Measurements from ENCODE around the gene NAP1L4.
"Not testable (repeated sequence)": the region's sequence is repeated elsewhere in the genome, so short reads cannot be mapped to it uniquely, and the experiment has no call there.

Gene NAP1L4

DNA sequence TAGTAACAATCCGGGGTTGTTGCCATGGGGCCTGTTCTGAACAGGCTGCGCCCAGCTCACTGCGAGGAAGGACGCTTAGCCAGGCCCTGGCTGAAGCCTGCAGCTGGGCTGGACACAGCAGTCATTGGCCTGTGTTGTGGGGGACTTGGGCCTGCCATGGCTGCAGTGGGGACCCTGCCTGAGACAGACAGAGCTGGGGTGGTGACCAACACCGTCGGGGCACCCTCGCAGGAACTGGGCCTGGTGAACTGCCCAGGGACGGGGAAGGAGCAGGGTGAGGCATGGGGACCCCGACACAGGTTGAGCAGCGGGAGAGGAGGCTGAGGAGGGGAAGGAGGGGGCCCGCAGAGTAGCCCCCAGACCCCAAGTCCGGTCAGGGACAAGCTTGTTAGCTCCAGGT is 71.8 kb downstream of the NAP1L4 start:
- no peak for DNase-seq

DNA sequence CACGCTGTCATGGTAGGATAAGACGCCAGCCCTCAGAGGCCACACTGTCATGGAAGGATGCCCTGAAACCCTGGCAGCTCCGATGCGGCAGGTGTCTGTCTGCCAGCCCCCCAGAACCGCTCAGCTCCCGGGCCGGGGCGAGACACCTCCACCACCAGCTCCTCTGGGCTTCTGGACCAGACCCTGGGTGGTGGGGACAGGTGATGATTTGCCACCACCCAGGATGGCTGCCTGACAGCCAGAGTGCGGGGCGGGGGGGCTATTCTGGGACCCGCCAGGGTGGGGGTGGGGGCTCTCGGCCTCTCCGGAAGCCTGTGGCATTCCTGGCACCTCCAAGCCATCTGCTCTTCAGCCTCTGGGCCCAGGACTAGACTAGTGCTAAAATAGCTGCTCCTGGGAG is 72.3 kb downstream of the NAP1L4 start:
- no peak for DNase-seq

DNA sequence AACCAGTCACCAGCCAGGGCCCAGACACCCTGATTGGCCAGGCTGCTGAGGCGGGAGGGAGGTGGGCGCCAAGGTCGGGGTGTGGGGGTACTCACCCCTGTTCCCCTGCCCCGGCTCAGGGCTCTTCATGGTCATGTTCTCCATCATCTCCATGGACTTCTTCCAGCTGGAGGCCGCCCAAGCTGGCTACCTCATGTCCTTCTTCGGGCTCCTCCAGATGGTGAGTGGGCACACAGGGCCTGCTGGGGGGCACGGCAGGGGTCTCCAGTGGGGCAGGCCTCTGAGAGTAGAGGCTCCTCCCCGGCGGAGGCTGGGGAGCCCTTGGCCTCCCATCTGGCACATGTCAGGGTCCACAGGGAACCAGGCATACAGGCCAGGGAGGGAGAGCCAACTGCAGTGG is 72.9 kb downstream of the NAP1L4 start:
- no peak for DNase-seq

DNA sequence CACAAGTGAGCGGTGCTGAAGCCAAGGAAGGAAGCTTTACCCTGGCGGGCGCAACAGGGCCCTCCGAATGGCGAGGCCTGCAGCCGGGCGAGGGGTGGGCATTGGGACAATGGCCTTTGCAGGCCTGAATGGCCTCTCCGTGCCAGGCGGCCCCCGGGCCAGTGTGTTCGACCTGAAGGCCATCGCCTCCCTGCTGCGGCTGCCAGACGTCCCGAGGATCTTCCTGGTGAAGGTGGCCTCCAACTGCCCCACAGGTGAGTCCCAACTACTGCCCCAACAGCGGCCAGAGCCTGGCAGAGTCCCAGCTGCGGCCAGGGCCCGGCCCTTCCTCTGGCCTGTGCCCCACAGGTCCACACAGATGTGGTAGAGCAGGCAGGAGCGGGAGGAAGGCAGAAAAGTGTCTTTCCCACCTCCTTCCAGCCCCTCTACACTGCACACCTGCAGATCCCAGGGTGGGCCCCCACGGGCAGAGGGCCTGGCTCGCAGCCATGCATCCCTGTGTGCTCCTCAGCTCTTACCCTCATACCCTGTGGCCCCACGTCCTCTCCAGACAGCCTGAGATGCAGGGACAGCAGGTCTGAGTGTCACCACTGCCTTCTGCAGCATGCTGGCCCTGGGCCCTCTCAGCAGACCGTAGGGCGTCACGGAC is 74.2 kb downstream of the NAP1L4 start:
- no peak for DNase-seq

DNA sequence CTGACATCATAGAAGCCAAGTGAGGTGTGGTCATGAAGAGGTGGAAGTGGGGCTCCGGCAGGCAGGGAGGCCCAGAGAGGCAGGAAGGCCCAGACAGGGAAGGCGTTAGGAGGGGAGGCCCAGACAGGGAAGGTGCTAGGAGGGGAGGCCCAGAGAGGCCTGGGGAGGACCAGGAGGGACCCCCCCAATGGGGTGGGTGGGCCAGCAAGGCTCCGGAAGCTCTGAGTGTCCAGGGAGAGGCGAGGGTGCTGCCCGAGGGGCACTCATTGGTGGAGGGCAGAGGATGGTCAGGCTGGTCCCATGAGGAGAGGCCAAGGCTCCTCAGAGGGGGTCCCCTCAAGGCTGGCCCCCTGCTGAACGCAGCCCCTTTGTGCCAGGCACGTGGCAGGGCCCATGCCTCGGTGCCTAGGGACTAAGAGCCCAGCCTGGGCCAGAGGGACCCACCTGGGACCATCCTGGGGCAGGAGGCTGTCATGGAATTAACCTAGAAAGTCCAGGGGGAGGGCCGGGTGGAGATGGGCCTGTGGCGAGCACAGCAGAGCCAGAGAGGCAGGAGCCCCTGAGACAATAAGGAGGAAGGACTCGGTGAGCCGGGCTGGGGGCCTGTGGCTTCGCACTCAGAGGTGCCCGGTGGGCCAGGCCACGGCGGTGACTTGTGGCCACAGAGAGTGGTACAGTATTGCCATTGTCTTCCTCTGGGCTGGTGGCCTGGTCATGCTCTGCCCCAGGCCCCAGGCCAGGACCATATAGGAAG is 75.1 kb downstream of the NAP1L4 start:
- DNase-seq: no peak

DNA sequence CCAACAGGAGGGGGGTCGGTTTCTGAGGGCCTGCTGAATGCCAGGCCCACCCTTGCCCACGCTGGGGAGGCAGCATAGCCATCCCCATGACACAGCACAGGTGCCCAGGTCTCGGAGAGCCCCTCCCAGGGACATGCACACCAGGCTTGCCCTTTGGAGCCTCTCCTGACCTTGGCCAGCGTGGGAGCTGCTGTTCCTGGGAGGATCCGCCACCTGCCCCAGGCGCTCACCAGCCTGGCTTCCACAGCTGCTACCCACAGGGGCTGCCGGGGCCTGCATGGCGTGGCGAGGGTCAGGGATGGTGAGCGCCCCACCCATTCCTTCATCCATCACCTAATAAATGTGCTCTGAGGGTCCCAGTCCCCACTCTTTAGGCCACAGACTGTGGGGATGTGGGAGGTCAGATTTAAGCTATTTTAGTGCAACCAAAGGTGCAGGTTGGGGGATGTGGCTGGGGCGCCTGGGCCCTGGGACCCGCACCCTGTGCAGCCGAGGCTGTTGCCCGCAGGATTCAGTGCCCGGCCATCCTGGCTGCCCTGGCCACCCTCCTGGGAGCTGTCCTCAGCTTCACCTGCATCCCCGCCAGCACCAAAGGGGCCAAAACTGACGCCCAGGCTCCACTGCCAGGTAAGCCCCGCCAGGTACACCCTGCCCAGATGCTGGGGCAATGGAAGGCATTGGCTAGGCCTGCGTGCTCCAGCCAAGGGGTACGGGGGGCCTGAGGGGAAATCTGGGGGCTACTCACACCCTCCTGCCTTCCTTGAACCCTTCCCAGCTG is 75.8 kb downstream of the NAP1L4 start:
- no peak for DNase-seq

DNA sequence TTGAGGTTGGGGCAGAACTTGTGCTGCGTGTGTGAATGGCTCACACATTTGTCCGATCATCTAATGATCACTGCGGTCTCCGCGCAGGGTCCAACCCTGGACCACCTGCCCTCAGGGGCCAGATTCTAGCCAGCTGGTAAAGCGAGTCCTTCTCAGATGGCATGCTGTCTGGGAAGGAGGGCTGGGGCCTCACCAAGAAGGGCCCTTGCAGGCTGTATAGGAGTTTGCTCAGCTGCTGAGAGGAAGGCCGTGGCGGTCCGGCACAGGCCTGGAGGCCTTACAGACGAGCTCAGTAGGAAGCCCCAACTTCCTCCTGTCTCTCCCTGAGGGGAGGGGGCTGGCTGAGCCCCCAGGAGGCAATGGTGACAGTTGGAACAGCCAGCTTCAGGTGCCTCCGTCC is 76.7 kb downstream of the NAP1L4 start:
- no peak for DNase-seq

DNA sequence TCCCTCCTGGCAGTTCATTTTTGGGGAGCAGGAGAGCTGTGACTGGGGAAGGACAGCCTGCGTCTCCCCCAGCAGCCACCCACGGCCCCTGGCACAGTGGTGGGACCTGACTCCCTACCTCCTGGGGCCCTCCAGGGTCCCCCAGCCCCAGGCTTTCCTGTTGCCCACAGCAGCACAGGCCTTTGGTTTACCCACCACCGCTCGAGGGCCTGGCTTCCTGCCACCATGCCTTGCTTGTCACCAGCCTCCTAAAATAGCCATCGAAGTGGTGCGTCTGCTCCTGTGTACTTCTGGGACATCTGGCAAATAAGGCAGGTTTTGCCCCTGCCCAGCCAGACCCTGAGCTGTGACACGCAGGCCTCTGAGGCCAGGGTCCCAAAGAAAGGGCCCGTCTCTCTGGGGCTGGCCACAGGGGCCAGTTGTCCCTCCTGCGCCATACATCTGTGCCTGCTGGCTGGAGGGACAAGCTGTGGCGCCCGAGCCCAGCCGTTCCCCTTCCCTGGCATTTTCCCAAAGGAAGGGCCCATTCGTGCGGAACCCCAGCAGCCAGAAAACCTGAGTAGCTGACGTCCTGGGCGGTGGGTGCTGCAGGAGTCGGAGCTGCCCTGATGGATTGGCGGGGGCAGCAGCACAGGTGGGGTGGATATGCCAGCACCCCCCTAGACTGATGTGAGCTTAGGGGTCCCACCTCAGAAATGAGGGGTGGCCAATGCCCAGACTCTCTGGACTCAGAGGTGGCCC is 77.5 kb downstream of the NAP1L4 start:
- no peak for DNase-seq

DNA sequence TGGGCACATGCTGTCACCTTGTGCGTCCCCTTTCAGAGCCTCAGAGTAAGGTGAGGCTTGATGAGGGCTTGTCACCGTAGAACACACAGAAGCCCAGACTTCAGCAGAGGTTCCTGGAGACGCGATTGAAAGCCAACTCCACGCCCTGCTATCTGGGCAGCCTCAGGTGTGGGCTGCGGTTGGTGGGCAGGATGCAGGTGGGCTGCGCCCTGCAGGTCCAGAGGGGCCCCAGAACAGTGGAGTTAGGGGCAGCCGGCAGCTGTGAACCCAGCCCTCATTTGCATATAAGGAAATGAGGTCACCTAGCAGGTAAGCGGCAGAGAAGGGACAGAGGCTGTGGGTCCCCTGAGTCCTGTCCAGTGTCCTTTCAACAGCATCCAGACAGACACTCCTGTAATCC is 78.4 kb downstream of the NAP1L4 start:
- no peak for DNase-seq

DNA sequence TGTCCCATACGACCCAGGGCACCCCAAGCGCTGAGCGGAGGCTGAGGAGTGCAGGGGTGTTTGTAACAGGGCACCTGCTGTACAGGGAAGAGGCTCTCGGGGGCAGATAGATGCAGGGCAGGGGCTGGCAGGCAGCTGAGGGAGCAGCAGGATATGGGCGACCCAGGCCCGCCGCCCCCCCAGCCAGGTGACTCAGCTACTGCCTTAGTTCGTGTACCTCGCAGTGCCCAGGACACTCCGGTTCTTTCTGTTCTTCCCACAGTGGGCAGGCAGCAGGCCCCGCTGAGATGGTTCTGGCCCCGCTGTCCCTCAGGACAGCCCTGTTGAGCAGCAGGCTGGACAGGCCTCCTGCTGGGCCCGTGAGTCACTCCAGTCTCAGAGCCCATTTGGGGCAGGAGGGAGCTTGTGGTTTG is 79.1 kb downstream of the NAP1L4 start:
- DNase-seq: no peak

DNA sequence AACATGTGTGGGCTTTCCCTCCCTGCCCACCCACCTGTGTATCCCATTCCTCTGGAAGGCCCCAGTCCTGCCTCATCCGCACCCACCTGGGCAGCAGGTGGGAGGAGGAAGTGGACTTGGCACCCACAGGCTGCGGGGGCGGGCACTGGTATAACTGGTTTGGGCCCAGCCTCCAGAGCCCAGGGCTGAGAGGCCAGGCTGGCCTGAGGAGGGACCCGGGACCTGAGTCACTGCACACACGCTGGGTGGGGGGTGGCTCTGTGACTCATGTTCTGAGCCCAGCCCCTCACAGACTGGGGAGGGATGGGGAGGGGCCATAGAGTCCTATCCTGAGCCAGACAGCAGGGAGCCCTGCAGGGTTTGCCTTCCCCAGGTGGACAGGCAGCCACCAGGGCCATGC is 79.6 kb downstream of the NAP1L4 start:
- no peak for DNase-seq

DNA sequence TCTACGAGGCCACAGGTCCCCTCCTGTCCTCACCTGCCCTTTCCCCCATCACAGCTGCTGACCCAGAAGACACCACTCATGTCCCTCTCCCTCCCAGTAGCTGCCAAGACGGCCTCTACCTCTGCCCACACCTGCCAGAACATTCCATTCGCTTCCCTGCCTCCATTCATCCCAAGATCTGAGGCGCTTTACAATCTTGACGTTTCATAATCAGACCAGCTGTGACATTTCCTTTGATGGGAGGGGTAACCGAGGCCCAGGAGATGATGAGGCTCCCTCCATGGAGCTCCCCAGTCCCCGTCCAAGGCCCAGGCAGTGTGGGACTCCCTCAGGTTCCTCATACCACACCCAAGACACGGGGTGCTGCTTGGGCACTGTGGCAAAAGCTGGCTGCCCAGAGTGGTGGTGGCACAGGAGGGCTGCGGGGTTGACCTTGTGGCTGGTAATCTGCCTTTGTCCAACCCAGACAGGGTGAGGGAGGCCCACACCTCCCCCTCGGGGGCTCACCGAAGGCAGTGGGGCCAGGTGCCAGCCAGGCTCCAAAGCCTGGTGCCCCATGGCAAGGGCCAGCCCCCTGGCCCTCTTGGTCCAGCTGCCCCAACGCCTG is 80.2 kb downstream of the NAP1L4 start:
- no peak for DNase-seq

DNA sequence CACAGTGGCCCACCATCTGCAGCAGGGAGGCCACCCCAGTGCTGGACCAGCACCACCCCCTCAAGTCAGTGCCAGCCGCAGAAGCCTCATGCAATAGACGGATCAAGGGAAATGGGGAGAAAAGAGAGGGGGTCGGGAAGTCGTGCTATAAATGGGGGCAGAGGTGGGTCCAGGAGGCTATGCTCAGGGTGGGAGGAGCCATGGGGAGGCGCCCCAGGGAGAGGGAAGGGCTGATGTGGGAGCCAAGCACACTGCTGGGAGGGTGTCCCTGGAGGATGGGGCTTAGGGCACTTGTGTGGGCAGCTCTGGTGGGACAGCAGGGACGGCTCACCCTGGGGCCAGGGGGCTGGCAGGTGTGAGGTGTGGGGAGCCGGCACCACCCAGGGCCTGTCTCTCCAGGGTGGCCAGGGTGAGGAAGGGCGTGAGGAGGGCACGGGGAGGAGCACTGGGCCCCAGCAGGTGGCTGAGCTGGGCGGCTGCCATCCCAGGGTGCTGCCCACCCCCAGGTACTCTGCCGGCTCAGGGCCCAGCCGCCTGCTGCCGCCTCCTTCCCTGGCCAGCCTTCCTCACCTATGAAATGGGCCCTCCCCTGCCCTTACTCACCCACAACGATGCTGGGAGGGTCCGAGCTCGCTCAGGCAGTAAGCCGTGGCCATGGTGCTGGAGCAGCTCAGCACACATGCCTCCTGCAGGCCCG is 80.9 kb downstream of the NAP1L4 start:
- DNase-seq: no peak

DNA sequence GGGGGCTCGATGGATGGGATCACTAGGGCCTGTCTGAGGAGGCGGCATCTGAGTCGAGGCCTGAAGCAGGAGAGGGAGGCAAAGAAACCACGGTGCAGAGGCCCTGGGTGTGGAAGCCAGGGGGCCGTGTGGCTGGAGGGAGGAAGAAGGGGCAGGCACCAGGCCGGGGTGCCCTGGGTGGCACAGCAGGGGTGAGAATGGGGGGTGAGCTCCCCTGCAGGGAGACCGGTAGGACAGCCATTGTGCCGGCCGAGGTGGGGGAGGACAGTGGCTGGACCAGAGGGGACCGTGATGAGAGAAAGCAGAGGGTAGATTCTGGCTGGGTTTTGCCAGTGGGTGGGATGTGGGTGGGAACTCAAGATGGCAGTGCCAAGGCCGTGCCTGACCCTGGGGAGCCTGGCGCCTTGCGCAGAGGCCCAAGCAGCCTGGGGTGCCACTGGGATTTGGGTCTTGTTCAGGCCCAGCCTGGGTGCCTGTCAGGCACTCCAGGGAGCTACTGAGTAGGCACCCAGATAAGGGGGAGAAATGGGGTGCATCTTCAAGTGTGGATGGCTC is 81.7 kb downstream of the NAP1L4 start:
- no peak for DNase-seq

DNA sequence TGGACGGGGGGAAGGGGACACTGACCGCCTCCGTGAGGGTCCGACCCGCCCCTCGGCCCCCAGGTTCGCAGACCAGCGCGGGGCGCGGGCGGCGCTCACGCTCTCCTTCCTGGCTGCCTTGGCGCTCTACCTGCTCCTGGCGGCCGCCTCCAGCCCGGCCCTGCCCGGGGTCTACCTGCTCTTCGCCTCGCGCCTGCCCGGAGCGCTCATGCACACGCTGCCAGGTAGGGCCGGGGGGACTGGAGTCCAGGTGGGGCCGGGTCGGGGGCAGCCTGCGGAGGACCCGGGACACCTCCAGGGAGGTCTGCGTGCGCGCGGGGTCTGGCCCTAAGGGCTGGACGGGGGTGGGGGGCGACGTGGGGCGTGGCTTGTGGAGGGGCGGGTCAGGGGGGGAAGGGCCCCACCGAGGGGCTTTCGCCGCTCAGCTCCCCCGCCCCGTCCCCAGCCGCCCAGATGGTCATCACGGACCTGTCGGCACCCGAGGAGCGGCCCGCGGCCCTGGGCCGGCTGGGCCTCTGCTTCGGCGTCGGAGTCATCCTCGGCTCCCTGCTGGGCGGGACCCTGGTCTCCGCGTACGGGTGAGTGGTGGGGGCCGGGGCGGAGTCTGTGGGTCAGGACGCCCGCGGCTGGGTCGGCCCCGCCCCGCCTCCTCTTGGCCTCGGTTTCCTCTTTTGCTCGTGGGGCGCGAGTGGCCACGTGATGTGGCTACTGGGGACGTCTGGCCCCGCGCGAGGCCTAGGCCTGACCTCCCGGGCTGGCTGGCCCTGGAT is 82.8 kb downstream of the NAP1L4 start:
- no peak for DNase-seq

DNA sequence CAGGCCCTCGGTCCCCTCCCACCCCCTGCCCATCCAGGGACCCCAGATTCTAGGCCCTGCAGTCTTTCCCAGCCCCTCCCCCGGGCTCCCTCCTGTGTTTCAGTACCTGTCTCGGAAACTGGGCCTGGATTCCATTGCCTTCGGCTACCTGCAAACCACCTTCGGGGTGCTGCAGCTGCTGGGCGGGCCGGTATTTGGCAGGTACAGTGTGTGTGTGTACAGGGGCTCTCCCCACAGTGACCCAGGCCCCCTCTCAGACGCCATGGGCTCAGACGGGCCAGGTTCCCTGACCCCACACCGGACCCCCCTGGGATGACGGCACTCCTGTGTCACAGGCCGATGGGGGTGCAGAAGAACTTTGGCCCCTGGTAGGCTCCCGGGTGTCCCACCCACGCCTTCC is 84.0 kb downstream of the NAP1L4 start:
- no peak for DNase-seq

DNA sequence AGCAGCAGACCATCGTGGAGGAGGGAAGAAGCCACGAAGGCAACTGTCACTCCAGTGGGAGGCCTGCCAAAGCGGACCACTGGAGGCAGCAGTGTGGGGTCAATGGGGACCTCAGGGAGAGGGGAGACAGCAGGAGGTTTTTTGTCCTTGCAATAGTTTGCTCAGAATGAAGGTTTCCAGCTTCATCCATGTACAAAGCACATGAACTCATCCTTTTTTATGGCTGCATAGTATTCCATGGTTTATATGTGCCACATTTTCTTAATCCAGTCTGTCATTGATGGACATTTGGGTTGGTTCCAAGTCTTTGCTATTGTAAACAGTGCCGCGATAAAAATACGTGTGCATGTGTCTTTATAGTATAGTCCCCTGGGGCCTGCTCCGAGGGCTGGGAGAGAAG is 86.8 kb downstream of the NAP1L4 start:
- DNase-seq: not testable (repeated sequence)

DNA sequence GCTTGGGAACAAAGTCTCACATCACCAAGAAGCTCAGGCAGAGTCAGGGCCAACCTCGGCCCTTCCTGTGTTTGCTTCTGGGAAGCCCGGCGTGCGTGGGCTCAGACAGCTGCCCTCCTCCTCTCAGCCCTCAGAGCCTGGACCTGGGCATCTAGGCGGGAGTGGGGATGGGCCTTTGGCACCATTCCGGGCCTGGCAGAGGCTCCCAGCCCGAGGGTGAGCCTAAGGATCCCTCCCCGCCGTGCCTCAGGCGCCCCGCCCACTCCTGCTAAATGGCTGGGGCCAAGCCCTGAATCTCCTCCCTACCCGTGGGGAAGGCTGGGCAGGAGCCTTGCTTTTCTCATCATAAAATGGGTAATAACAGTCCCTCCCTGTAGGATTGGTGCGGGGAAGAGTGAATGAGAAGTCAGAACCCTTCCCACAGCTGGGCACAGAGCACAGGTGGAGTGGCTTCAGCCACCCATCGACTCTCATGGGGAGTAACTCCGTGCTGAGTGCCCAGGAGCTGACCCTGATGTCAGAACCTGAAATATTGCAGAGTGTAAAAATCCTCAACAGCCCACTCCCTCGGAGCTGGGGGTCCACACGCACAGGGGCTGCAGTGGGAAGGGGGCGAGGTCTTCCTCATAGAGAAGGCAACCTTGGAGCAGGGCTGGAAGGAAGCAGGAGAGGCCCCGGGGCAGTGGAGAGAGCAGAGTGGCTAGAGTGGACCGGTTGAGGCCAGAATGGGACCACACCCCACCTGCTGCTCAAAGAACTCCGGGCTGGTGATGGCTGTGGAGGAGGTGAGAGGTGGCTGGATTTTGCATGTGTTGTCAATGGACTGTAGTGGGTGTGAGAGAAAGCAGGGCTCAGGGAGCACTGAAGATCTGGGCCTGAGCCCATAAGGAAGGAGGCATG is 87.7 kb downstream of the NAP1L4 start:
- no peak for DNase-seq

DNA sequence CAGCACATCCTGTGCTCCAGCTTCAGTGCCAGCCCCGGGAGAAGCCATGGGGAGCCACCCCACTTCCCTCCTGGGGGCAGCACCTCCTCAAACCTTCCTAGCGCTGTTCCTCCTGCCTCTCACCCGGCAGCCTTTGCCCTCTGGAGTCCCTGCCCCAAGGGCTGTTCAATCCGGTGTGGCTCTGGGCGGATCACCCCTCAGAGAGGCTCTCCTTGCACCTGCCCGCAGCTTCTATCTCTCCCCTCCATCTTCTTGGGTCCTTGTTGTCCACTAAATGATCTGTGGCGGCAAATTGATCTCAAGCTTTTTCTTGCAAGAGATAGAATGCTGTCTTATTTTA is 88.5 kb downstream of the NAP1L4 start:
- DNase-seq: no peak
